ENCODE measurements around the gene GPR108. TPM values are rescaled to one million over a fixed set of nuclear protein-coding genes. Genes with fewer than 3 reads are reported as not detected.

GPR108 gene
- total and polyA plus RNA-seq, 2 of the 13 experiments (the other 11 are each of a cell fraction or from before 2014, with no cell fraction given), result 36.4 to 63.0 TPM

GRCh38 chr19:6720369-6721137 is 16.8 kb downstream of the GPR108 start, which contains the start of gene C3 (continued):
- no peak for TF ChIP-seq ZMAT5 (CRISPR knock-in tag; IDR thresholded peaks at IDR 0.05; ENCODE audit: borderline replicate concordance, low read depth)
- TF ChIP-seq ZNF441 (CRISPR knock-in tag; IDR thresholded peaks at IDR 0.05; ENCODE audit: borderline replicate concordance), result peak; percentile 44; the same call in 1 of the 2 replicates
- TF ChIP-seq MLXIP (CRISPR knock-in tag; IDR thresholded peaks at IDR 0.05; ENCODE audit: borderline replicate concordance), result peak; percentile 18; the same call in 1 of the 2 replicates
- peak; percentile 73; the same call in 1 of the 2 replicates for TF ChIP-seq TFE3 (CRISPR knock-in tag; IDR thresholded peaks at IDR 0.05)
- TF ChIP-seq THAP8 (CRISPR knock-in tag; IDR thresholded peaks at IDR 0.05; ENCODE audit: borderline replicate concordance), result no peak
- peak; percentile 94 for TF ChIP-seq GATA4 (IDR thresholded peaks at IDR 0.05; ENCODE audit: borderline replicate concordance, low read depth)
- TF ChIP-seq BCL3 (CRISPR knock-in tag; IDR thresholded peaks at IDR 0.05), result peak; percentile 100
- TF ChIP-seq GABPB1 (CRISPR knock-in tag; IDR thresholded peaks at IDR 0.05), result peak; percentile 53
- TF ChIP-seq REPIN1 (CRISPR knock-in tag; IDR thresholded peaks at IDR 0.05; ENCODE audit: borderline replicate concordance, low read depth), result peak; percentile 88
- no peak; the same call in 1 of the 2 replicates for TF ChIP-seq ARHGAP35 (CRISPR knock-in tag; IDR thresholded peaks at IDR 0.05; ENCODE audit: borderline replicate concordance)
- peak; percentile 87 for TF ChIP-seq ZNF331 (CRISPR knock-in tag; IDR thresholded peaks at IDR 0.05)
- peak; percentile 90 for TF ChIP-seq ZNF552 (CRISPR knock-in tag; IDR thresholded peaks at IDR 0.05; ENCODE audit: borderline replicate concordance)
- no peak for TF ChIP-seq ZNF468 (CRISPR knock-in tag; IDR thresholded peaks at IDR 0.05)
- no peak for TF ChIP-seq SCMH1 (CRISPR knock-in tag; IDR thresholded peaks at IDR 0.05; ENCODE audit: borderline replicate concordance)
- TF ChIP-seq ZNF350 (CRISPR knock-in tag; IDR thresholded peaks at IDR 0.05; ENCODE audit: borderline replicate concordance, low read depth), result peak; percentile 97
